ENCODE results near the gene CEACAM4.

The CEACAM4 gene

GRCh38 chr19:41620171-41620570, 6.7 kb downstream of the CEACAM4 start:
- DNase-seq (ENCODE audit: extremely low read depth, low read depth): no peak
- no peak overlapping the region for H3K4me3 ChIP-seq (replicated peaks; ENCODE audit: low read depth, low read length)
- TF ChIP-seq, protein P1, sequence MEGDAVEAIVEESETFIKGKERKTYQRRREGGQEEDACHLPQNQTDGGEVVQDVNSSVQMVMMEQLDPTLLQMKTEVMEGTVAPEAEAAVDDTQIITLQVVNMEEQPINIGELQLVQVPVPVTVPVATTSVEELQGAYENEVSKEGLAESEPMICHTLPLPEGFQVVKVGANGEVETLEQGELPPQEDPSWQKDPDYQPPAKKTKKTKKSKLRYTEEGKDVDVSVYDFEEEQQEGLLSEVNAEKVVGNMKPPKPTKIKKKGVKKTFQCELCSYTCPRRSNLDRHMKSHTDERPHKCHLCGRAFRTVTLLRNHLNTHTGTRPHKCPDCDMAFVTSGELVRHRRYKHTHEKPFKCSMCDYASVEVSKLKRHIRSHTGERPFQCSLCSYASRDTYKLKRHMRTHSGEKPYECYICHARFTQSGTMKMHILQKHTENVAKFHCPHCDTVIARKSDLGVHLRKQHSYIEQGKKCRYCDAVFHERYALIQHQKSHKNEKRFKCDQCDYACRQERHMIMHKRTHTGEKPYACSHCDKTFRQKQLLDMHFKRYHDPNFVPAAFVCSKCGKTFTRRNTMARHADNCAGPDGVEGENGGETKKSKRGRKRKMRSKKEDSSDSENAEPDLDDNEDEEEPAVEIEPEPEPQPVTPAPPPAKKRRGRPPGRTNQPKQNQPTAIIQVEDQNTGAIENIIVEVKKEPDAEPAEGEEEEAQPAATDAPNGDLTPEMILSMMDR (IDR thresholded peaks at IDR 0.05; ENCODE audit: low read depth, low read length, missing control alignments): no peak

DNA sequence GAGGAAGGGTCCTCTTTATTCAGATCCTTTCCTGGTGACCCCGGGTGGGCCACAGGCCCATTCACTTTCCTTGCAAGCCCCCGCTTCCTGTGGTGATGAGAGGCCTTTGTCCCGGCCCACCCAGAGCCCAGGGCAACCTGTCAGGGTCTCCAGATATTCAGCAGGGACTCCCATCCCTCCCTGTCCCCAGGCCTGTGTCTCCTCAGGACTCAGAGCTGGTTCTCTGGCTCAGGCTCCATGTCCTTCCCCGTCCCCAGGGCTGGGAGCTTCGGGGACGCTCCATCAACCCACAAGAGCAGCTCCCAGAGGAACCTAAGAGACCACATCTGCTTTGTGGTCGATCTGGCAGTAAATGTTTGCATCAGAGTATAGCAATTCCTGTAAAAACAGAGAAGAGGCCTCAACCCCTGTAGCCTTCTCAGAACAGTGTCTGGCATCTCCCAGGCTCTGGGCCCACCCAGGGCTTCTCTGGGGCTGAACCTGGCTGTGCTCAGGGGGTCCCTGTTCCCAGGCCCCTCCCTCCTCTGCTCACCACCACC, 7.8 kb downstream of the CEACAM4 start:
- DNase-seq (ENCODE audit: extremely low read depth, low read depth): no peak
- H3K4me3 ChIP-seq (replicated peaks; ENCODE audit: low read depth, low read length): no peak overlapping the region
- TF ChIP-seq, protein P1 (IDR thresholded peaks at IDR 0.05; ENCODE audit: low read depth, low read length, missing control alignments): no peak

DNA sequence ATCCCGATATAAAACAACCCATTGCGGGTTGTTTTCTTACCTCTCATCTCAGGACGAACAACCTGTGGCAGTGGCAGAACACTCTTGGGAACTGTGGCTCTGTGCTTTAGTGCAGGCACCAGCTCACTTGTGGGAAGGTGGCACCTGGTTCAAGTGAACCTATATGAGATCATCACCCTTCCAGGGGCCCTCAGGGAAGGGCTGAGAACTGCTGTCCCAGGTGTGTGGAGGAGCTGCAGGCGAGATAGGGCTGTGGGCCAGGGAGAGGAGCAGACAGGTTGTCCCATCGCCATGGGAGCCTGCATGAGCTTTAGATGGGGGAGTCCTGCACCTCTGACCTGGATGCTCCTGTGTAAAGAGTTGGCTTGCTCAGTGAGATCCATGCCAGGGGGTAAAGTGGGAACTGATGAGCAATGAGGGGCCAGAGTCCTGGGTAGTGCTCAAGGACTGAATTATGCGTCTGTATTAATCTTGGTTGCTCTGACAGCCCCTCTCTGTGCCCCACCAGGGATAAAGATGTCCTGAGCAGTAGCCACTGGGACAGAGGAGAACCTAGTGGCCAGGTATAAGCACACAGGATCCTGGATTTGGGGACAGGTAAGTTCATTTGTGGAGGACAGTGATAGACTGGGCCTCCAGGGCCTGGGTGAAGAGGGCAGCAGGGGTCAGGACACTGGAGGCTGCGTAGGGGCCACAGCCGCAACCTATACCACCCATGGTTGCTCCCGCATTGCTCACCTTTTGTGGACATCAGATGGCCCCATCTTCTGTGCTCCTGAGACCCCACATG, 8.7 kb downstream of the CEACAM4 start:
- no peak overlapping the region for H3K4me3 ChIP-seq (replicated peaks; ENCODE audit: low read depth, low read length)
- TF ChIP-seq, protein P1 (IDR thresholded peaks at IDR 0.05; ENCODE audit: low read depth, low read length, missing control alignments): no peak
- DNase-seq (ENCODE audit: extremely low read depth, low read depth): no peak

DNA sequence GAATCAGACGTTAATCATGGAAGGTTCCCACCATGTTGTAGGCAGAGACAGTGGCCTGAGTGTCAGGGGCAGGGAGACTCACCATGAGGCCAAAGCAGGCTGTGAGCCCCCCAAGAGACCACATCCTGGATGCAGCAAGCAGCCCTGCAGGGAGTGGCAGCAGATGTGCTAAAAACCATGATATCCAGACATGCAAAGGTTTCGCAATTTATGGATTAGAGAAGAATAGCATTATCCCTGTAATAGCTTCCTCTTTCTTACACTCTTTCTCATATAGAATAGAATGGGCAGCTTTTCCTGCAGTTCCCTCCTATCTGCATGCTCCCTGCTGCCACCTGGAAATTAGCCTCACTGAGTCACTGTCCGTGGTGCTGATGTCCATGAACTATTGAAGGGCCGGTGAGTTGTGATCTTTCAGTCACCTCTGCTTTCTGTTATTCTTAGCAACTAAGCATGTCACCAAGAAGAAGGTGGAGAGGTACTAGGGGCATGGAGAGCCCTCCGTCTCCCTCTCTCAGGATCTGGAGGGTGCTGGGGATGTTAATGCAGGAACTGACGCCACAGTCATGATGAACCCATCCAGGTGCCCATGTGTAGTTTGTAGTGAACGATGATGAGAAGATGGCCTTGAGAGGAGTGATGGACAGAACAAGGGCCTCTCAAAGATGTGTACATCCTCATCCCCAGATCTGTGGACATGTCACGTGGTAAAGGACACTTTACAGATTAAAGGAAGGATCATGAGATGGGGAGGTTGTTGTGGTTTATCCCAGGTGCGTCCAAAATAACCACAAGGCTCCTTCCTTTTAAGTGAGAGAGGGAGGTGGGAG, 9.9 kb downstream of the CEACAM4 start:
- TF ChIP-seq, protein P1 (IDR thresholded peaks at IDR 0.05; ENCODE audit: low read depth, low read length, missing control alignments): no peak
- H3K4me3 ChIP-seq (replicated peaks; ENCODE audit: low read depth, low read length): no peak overlapping the region
- DNase-seq (ENCODE audit: extremely low read depth, low read depth): peak; percentile 4

GRCh38 chr19:41615207-41615606, 11.7 kb downstream of the CEACAM4 start:
- H3K4me3 ChIP-seq (replicated peaks; ENCODE audit: low read depth, low read length): no peak overlapping the region
- TF ChIP-seq, protein P1 (IDR thresholded peaks at IDR 0.05; ENCODE audit: low read depth, low read length, missing control alignments): no peak
- no peak for DNase-seq (ENCODE audit: extremely low read depth, low read depth)

- no peak for DNase-seq (ENCODE audit: extremely low read depth, low read depth)
- H3K4me3 ChIP-seq (replicated peaks; ENCODE audit: low read depth, low read length): no peak overlapping the region
- TF ChIP-seq, protein P1 (IDR thresholded peaks at IDR 0.05; ENCODE audit: low read depth, low read length, missing control alignments): no peak
These were observed 14.4 kb downstream of the CEACAM4 start for GRCh38 chr19:41612483-41612882.
